Mesodermal cell (in vitro differentiated cells): Measurements from ENCODE around the gene ITPK1.

Source experiments
- H3K27ac ChIP-seq: 2 replicates; pipeline ENCODE4 v1.7.0; 2013; ENCODE audit warnings: mild to moderate bottlenecking, low read depth, low read length, moderate library complexity; ENCODE audit not compliant: severe bottlenecking
- H3K36me3 ChIP-seq: 2 replicates; pipeline ENCODE4 v1.7.1; 2013; ENCODE audit warnings: mild to moderate bottlenecking, low read length, moderate library complexity; ENCODE audit not compliant: control insufficient read depth, insufficient read depth
- H3K4me1 ChIP-seq: one replicate; pipeline ENCODE4 v1.7.1; 2013; ENCODE audit warnings: mild to moderate bottlenecking, low read length; ENCODE audit not compliant: insufficient read depth, control insufficient read depth, poor library complexity, severe bottlenecking
- H3K4me3 ChIP-seq: 2 replicates; pipeline ENCODE4 v1.7.0; 2013; ENCODE audit warnings: low read length, control low read depth, mild to moderate bottlenecking; ENCODE audit not compliant: insufficient read depth, poor library complexity, severe bottlenecking; ENCODE audit errors: extremely low read depth
- H3K9me3 ChIP-seq: 2 replicates; pipeline ENCODE4 v1.7.1; 2013; ENCODE audit warnings: mild to moderate bottlenecking, low read length, moderate library complexity; ENCODE audit not compliant: control insufficient read depth
- WGBS, 2 experiments: methylation state at CpG; one replicate each; pipeline ENCODE4 v1.1.5; 2013; ENCODE audit warnings: missing lambda C conversion rate in 2 of 2; ENCODE audit not compliant: insufficient coverage in 2 of 2; 5-methylcytosine and 5-hydroxymethylcytosine counted together

Gene ITPK1

DNA sequence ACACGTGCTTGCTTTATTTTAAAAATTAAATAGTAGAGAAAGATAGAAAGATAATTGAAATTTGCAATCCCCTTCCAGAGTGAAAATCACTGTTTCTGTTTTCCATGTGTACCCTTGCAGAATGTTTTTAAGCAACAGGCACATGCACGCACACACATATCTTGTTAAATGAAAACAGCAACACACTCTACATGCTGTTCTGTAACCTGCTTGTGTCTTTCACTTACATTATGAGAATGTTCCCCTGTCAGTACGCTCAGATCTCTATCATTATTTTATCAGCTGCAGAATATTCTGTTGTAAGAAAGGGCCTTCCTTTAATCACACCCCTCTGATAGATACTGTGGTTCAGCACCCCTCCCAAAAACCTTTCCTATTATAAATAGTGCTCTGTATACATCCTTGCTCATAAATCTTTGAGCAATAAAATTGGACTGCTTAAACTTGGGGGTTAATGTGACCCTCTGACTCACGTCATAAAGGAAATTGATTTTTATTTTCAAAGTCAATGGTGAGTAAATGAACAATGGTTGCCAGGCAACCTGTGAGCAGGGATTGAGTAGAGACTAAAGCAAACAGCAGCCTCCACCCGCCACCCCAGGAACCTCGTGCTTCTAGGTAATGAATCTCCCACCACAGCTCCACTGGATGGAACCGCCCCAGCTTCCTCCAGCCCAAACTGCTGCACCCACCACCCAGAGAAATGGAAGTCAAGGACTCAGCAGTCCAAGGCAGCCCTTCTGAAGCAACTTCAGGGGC lies 224.7 kb downstream of the ITPK1 start:
- Histone ChIP-seq H3K9me3 (peaks cover 13% of the 10 kb centered on the region), H3K36me3 (no peaks in the 10 kb centered on the region), H3K4me3 (no peak overlapping the region), H3K27ac (no peak overlapping the region), H3K4me1 (no peaks in the 10 kb centered on the region)
- WGBS, 2 experiments, result 76 to 93% methylated on average over 2 to 5 of the region's 7 CpGs

DNA sequence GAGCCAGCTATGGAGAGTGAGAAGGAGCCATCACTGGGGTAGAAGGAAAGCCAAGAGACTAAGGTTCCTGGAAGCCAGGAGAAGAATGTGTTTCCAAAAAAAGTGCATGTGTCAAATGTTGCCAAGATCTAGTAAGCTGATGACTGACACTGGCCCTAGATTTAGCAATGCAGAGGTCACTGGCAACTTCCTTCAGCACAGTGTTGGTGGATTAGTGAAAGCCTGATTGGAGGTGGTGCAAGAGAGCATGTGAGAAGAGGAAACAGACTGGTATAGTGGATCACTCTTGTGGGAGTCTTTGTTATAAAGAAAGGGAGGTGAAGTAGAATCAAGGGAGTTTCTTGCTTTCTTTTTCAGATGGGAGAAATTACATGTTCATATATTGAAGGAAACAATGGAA lies 226.8 kb downstream of the ITPK1 start:
- H3K36me3 ChIP-seq, result no peaks in the 10 kb centered on the region
- H3K4me1 ChIP-seq, result no peaks in the 10 kb centered on the region
- H3K9me3 ChIP-seq, result peaks cover 13% of the 10 kb centered on the region
- H3K27ac ChIP-seq, result no peak overlapping the region
- no peak overlapping the region for H3K4me3 ChIP-seq

- no peaks in the 10 kb centered on the region for H3K9me3 ChIP-seq
- H3K27ac ChIP-seq, result no peak overlapping the region
- H3K4me1 ChIP-seq, result no peaks in the 10 kb centered on the region
- WGBS, 2 experiments, result 80% methylated on average over 1 of the region's 1 CpG; no CpG with 5 or more reads in 1 of the 2 experiments
- H3K36me3 ChIP-seq, result no peaks in the 10 kb centered on the region
- H3K4me3 ChIP-seq, result no peak overlapping the region
These were observed 228.6 kb downstream of the ITPK1 start for GRCh38 chr14:92887157-92887556.
